HL-60/S4 (cell line): ENCODE results near the gene GASK1A.
"Not testable (repeated sequence)": the region's sequence is repeated elsewhere in the genome, so short reads cannot be mapped to it uniquely, and the experiment has no call there.

Experiments
- in situ Hi-C: fragments of 300-500 bp; cut with MboI; formaldehyde crosslinking; loops from 2 replicates; pipeline ENCODE4 v1.14.3; 2022; ENCODE audit warnings: low sequenced_read_pairs

GASK1A gene

DNA sequence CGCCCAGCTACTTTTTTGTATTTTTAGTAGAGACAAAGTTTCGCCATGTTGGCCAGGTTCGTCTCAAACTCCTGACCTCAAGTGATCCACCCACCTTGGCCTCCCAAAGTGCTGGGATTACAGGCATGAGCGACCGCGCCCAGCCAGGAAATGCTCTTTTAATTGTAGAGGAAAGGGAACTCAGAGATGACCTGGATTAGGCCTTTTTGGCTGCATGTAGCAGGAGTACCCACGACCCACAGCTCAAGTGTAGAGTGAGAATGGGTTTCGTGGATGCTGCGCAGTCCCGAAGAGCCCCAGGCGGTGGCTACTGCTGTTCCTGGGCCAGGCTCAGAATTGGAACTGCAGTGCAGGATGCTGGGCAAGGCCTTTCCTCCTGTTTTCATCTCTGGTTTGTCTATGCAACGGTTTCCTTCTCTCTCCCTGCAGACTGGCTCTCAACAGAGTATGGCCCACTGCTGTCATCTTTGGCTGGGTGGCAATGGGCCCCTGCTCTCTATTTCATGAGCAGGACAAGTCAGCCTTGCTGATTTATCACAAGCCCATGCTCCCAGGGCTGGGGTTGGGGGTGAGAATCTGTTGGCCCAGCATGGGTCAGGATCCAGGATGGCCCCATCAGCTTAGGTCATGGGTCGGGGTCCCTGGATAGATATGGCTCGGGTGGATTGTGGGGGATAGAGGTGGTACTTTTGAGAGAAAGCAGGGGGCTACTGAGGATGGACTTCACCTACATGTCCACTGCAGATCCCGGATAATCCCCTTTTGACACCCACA is 51.2 kb downstream of the GASK1A start:
- in situ Hi-C loops, result no loop called here

DNA sequence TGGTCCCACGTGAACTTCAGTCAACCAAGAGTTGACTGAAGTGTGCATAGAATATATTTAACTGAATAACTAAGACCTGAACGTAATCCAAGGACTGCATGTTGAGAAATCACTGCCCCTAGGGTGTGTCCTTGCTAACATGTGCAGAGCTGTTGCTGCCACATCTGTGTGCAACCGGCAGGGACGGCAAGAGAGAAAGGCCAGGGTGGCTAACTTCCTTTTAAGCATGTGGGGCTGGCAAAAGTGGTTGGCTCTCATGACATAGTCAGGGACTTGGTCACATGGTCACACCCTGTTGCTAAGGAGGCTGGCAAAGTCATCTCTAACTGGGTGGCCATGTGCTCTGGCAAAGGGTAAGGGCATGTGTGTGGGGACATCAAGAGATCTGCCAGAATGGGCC is 52.4 kb downstream of the GASK1A start:
- in situ Hi-C loops, result no loop called here

DNA sequence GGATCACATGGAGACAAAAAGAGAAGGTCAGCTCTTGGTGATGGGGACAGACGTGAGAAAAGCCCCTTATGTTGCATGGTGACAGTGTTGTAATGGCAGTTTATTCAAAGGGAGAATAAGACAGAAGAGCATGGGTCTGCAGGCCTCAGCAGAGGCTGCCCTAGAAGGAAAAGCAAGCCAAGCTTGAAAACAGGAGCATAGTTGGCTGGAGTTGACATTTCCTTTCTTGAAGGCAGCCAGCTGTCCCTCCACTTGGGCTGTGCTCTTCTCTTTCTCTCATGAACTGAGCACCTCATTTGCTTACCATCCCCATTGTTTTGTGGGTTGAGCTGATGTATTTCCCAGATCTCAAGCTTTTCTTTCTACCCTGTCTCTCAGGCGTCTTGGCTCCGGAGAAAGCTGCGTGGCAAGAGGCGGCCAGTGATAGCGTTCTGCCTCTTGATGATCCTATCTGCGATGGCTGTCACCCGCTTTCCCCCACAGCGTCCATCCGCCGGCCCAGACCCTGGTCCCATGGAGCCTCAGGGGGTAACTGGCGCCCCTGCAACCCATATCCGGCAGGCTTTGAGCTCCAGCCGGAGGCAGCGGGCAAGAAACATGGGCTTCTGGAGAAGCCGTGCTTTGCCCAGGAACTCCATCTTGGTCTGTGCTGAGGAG is 52.9 kb downstream of the GASK1A start:
- in situ Hi-C loops, result no loop called here

DNA sequence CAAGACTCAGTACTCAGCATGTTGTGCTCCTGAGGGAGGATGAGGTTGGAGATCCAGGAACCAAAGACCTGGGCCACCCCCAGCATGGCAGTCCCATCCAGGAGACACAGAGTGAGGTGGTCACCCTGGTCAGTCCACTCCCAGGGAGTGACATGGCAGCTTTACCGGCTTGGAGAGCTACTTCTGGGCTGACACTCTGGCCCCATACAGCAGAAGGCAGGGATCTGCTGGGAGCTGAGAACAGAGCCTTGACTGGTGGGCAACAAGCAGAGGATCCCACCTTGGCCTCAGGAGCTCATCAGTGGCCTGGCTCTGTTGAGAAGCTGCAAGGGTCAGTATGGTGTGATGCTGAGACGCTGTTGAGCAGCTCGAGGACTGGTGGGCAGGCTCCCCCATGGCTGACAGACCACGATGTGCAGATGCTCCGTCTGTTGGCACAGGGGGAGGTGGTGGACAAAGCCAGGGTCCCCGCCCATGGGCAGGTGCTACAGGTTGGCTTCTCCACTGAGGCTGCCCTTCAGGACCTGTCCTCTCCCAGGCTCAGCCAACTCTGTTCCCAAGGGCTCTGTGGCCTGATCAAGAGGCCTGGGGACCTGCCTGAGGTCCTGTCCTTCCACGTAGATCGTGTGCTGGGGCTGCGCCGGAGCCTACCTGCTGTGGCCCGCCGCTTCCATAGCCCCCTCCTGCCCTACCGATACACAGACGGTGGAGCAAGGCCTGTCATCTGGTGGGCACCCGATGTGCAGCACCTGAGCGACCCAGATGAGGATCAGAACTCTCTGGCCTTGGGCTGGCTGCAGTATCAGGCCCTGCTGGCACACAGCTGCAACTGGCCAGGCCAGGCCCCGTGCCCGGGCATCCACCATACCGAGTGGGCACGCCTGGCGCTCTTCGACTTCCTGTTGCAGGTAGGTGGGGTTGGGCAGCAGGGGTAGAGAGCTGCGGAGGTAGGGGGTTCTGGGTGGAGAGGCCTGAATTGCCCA is 53.8 kb downstream of the GASK1A start:
- in situ Hi-C loops, result no loop called here

DNA sequence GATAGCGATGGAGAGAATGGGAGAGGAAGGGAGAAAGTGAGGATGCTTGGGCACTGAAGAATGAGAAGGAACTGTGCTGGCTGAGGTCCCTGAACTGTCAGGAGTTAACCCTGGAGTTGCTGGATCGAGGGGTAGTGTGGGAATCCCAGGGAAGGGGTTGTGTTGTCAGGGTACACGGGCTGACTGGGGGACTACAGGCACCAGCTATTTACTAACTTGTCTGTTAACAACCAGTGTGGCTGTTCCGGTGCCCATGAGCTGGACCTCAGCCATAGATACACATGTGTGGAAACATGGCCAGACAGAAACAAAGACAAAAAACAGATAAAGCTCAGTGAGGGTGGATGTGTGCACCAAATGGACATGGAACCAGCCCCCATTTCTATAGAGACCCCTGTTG is 55.1 kb downstream of the GASK1A start:
- in situ Hi-C loops, result no loop called here

DNA sequence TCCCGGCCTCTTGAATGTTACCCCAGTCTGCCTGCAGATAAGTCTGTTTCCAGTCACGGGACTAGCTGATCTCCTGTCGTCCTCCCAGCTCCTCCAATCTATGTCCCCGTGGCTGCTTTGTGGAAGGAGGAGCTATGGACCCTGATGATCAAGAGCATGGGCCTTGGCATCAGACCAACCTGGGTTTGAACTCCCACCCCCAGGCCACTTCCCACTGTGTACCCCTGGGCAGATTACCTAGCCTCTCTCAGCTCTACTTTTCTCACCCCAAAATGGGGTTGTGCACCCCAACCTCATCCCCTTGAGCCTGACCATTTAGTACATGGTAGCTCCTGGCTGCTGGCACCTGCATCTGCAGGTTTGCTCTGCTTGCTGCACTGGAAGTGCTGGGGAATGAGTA is 55.8 kb downstream of the GASK1A start:
- in situ Hi-C loops, result no loop called here

DNA sequence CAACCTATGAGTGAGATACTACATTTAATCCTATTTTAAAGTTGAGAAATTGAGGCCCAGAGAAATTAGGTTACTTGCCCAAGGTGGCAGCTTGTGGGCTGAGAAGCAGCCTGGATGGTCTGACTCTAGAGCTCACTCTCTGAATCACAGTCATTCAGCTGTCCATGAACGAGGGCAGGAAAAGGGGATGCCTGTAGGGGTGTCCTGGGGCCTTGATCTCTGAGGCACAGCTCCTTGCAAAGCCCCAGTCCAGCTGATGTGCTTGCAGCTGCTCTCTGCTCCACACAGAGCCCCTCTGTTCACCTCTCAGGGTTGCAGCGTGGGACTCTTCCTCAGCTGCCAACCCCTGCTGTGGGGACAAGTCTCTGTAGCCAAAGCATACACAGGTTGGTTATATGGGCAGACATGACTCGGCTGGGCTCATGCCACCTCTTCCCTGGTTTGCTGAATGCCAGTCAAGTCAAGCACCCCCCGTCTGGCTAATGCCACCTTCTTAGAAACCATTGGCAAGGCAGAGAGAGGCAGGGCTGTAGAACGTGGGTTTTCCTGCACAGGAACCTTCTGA is 56.8 kb downstream of the GASK1A start:
- in situ Hi-C loops, result no loop called here

DNA sequence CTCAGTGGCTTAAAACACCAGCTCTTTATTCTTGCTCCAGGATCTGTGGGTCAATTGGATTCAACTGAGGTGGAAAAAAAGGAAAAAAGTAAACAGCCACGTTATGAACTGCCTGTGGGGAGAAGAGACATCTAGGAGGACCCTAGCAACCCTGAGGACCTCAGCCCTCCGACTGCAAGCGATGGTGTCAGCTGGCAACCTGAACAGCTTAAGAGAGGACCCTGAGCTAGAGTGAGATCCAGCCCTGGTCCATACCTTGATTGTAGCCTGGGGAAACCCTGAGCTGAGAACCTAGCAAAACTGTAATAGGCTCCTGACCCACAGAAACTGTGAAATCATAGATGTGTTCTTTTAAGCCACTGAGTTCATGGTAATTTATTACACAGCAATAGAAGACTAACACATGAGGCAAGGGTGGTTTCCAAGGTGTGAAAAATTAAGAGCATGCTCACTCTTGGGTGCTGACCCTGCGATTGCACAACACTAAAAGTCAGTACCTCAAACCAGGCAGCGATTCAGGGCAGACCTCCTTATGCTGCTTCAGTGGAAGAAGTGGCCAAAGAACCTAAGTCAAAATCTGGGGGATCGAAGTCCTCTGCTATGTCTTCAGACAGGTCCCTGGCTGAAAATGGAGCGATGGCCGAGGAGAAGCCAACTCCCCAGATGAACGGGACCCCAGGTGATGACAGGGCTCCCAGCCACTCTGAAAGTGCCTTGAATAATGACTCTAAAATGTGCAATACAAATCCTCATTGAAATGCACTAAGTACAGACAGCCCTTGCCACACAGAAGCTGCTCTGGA is 57.7 kb downstream of the GASK1A start:
- in situ Hi-C loops, result no loop called here

DNA sequence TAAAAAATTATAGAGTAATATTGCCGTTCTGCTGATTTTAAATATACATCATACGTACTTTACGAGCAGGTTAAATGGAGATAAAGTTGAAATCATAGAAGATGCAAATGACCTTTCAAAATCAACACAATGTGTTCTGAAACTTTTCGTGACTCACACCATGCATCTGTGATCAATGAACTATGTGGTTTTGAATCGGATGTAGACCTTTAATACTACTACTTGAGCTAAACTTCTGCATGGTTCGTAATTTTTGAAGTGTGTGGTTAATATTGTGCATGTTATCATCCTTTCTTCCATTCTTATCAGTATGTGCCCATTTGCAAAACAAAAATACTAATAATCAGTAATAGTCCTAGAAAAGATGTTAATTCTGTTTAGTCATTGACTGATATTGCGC is 58.9 kb downstream of the GASK1A start:
- in situ Hi-C loops, result no loop called here

DNA sequence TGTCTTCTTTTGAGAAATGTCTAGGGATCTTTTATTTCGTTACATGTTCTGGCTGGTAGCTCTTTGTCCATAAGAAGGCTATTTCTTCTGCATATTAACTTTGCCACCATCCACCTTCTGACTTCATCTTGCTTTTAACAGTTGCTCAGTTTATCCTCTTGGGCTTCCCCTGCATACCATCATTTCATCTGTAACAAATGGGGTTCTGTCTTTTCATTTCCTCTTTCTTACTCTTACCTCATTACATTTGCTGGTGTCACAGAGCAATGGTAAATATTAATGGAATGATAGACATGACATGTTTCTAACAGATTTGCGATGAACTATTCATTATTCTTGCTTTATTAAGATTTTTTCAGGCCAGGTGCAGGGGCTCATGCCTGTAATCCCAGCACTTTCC is 62.4 kb downstream of the GASK1A start:
- in situ Hi-C loops, result no loop called here

DNA sequence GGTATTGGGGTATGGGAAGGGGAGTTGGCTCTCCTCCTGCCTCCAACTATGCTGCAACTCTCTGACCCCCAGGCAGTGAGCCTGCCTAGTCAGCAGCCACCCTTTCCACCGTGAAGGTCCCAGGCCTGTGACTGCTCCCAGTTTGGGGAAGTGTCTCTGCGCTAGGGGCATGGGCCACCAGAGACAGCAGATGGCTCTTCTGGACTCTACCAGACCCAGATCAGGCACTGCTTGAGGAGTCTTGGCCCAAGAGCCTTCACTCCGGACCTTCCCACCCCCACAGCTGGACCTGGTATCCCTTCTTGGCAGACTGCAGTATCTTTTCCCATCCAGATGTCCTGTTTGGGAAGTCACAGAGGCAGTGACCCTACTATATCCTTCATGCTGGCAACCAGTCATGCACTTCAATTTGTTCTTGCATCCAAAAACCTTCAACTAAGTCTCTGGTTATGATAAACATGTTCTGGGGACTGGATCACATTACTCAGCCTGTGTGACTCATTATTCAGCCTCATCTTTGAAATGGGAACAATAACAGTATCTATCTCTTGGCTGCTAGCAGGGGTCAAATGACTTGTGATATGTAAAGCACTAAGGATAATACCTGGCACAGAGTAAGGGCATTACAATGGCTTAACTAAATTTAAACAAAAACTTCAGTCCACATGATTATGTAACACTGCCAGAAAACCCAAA is 64.1 kb downstream of the GASK1A start:
- in situ Hi-C loops, result no loop called here

DNA sequence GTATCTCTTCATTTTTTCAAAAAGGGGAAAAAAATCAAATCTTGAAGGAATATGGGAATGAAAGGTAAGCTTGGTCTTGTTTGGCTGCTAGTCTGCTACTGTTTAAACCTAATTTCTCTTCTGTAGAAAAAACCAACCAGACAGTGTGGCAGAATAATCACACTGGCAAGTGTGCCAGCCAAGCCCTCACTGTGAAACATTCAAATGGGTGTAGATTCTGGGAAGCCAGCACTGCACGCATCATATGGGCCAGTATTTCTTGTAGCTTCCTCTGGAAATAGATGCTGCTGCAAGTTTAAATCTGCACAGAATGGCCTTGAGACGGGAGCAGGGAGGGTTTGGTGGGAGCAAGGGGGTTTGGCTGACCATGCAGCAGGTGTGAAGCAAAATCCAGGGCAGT is 64.7 kb downstream of the GASK1A start:
- in situ Hi-C loops, result no loop called here

DNA sequence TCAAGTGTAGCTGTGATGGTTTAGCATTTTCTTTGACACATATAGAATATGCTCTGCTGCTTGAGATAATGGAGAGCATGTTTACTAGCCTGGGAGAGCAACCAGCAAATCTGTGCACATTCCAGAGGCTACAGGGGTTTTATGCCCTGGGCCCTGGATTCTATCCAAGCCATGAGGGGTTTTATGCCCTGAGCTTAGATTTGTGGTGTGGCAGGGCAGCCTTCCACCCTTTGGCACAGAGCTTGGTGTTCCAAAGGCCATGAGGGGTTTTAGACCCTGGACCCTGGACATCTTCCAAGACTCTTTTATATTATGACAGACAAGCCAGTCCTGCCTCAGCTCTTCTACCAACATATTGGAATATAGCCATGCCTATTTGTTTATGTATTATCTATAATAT is 66.0 kb downstream of the GASK1A start:
- in situ Hi-C loops, result not testable (repeated sequence)

DNA sequence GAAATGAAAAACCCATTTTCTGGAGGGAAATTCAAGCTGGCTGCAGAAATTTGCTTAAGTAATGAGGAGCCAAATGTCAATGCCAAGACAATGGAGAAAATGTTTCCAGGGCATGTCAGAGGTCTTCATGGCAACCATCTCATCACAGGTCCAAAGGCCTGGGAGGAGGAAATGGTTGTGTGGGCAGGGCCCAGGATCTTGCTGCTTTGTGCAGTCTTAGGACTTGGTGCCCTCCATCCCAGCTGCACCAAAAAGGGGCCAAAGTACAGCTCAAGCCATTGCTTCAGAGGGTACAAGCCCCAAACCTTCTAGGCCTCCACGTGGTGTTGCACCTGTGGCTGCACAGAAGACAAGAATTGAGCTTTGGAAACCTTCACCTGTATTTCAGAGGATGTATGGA is 67.5 kb downstream of the GASK1A start:
- in situ Hi-C loops, result no loop called here

DNA sequence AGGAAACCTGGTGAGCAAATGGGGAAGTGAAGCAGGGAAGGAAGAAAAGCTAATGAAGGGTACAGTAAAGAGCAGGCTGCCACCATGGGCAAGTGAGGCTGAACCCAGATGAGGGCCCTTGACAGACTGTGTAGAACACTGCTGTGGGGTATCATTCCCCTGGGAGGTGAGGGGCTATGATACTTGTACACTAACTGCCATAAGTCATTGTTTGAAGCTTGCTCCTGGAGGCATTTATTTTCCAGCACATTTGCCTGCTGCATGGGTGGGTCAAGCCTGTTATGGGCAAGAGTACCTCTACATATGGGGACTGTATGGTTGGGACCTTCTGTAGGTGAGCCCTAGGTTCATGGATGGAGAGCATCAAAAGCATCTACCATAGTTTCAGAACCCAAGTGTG is 69.4 kb downstream of the GASK1A start:
- in situ Hi-C loops, result no loop called here

DNA sequence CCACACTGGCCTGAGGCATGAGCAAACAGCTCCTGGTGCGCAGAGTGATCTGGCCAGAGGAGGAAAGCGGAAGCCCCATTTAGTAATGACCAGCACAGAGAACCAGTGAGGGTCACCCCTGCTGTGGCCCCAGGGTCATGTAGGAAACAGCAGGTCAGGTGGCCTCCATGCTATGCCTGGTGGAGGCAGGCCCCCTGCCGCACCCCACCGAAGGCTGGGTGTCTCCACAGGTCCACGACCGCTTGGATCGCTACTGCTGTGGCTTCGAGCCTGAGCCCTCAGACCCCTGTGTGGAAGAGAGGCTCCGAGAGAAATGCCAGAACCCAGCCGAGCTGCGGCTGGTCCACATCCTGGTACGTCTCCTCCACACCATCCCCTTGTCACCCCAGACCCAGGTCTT is 74.2 kb downstream of the GASK1A start:
- in situ Hi-C loops, result no loop called here

DNA sequence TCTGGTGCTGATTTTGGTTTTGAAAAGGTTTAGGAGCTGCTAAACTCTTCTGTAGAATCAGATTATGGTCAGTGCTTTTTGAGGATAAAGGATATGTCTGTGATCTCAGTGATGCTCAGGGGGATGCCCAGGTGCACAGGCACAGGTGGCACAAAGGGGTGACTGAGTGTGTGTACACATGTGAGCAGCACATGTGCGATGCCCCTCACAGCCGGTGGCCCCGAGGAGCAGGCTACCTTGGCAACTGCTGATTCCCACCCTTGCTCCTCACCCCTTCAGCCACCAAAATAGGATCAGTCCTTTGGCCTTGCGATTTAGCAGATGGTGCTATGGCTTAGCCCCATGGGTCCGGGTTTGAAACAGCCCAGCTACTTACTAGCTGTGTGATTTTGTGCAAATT is 75.6 kb downstream of the GASK1A start:
- in situ Hi-C loops, result no loop called here

DNA sequence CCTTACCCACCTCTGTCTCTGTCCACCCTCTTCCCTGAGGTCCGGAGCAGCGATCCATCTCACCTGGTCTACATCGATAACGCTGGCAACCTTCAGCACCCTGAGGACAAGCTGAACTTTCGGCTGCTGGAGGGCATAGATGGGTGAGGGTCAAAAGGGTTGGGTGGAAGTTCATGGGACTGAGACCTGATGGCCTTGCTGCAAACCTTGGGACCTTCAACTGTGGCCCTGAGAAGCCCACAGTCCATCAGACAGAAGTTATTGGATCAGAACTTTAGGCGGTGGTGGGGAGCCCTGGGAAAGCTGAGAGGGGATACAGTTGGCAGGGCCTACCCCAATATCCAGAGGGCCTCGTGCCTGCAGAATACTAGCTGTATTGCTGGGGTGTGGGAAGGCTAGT is 76.3 kb downstream of the GASK1A start:
- in situ Hi-C loops, result no loop called here

DNA sequence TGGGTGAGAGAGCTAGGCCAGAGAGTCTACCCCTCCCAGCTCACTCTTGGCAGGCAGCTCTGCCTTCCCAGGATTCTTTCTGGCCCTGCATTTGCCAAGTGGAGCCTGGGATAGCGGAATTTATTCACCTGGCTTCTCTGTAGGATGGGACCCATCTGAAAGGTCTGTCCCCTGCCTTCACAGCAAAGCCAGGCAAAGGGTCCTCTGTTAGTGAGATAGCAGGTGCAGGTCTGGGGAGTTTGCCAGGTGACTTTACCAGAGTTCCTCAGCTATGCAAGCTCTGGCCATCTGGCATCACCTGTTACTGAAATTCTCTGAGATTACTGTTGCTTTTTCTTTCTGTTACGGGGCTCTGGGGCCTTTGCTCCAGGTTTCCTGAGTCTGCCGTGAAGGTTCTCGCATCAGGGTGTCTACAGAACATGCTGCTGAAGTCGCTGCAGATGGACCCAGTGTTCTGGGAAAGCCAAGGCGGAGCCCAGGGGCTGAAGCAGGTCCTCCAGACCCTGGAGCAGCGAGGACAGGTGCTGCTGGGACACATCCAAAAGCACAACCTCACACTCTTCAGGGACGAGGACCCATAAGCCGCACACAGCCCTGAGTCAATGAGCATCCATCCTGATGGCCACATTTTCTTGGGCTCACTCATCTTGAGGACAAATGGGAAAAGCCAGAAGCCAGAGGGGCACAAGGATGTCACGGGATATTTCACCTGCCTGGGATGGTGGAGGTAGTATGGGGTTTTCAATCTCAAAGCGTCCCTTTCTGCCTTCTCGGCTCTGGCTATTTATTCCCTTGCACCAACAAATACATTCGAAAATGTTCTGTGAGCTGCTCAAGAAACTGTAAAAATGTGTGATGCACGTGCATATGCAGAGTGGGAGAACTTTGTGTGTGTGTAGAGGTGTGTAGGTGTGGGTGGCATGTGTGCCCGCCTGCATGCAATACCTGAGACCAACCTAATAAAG is 77.0 kb downstream of the GASK1A start:
- in situ Hi-C loops, result no loop called here
